Measurements from ENCODE around the gene CDK5R1. TPM values are rescaled to one million over a fixed set of nuclear protein-coding genes. Genes with fewer than 3 reads are reported as not detected.

CDK5R1 gene
- polyA plus RNA-seq, 3 donors, result 0.44 to 1.0 (median 0.48) TPM

DNA sequence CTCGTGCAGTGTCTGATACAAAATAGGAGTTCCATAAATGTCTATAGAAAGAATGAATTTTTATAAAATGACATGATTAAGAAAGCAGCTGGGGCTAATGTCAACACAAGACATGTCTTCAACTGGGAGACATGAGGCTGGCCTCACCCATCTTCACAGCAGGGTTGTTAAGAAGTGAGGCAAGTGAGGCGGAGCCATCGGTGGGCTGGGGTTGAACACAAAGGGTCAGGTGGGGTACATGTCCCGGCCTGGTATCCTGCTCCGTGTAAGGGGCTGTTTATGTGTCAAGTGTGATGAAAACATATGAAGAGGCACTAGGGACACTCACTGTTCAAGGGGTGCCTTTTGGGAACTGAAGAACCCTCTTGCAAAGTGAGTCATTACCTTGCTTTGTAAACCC is 22.1 kb downstream of the CDK5R1 start:
- intact Hi-C loops (cut with micrococcal nuclease), result no loop called here
- no peak for DNase-seq
- Histone ChIP-seq H3K27ac (ENCODE audit: low read depth in 1 of 2, low read length in 2 of 2) (no peak overlapping the region), H3K9me3 (replicated peaks in 1 of 2; ENCODE audit: control insufficient read depth in 1 of 2, insufficient read depth in 1 of 2, low read length in 2 of 2) (no peaks in the 10 kb centered on the region), H3K4me3 (replicated peaks in 1 of 3; ENCODE audit: low read depth in 2 of 3, low read length in 3 of 3) (no peak overlapping the region), H3K27me3 (ENCODE audit: control insufficient read depth in 2 of 2, insufficient read depth in 2 of 2, low read length in 2 of 2) (no peaks in the 10 kb centered on the region), H4K20me1 (ENCODE audit: insufficient read depth, low read length) (no peaks in the 10 kb centered on the region), H3K36me3 (replicated peaks in 1 of 2; ENCODE audit: control insufficient read depth in 1 of 2, insufficient read depth in 2 of 2, low read length in 2 of 2) (no peaks in the 10 kb centered on the region), H3K4me1 (ENCODE audit: control insufficient read depth in 1 of 2, insufficient read depth in 2 of 2, low read length in 2 of 2) (peaks cover 18 to 21% of the 10 kb centered on the region in 2 donors), H3K4me2 (replicated peaks; ENCODE audit: extremely low read depth, low read length, poor library complexity, severe bottlenecking) (no peak overlapping the region), H3K79me2 (ENCODE audit: insufficient read depth, low read length) (no peaks in the 10 kb centered on the region), H2AFZ (ENCODE audit: insufficient read depth, low read depth, low read length, poor library complexity, severe bottlenecking) (no peak overlapping the region), H3K9ac (ENCODE audit: insufficient read depth, low read length, poor library complexity, severe bottlenecking) (no peak overlapping the region)
- Mint-ChIP-seq H3K9me3 (no peaks in the 10 kb centered on the region), H3K27ac (no peak overlapping the region), H3K4me1 (peaks cover 24% of the 10 kb centered on the region), H3K4me3 (no peak overlapping the region), H3K27me3 (ENCODE audit: low read depth in 3 of 3) (peaks cover 3 to 10% (median 5%) of the 10 kb centered on the region in 3 donors), H3K36me3 (no peaks in the 10 kb centered on the region)
- WGBS (ENCODE audit: insufficient coverage), result 98% methylated on average over 5 of the region's 5 CpGs
- TF ChIP-seq, protein P1, sequence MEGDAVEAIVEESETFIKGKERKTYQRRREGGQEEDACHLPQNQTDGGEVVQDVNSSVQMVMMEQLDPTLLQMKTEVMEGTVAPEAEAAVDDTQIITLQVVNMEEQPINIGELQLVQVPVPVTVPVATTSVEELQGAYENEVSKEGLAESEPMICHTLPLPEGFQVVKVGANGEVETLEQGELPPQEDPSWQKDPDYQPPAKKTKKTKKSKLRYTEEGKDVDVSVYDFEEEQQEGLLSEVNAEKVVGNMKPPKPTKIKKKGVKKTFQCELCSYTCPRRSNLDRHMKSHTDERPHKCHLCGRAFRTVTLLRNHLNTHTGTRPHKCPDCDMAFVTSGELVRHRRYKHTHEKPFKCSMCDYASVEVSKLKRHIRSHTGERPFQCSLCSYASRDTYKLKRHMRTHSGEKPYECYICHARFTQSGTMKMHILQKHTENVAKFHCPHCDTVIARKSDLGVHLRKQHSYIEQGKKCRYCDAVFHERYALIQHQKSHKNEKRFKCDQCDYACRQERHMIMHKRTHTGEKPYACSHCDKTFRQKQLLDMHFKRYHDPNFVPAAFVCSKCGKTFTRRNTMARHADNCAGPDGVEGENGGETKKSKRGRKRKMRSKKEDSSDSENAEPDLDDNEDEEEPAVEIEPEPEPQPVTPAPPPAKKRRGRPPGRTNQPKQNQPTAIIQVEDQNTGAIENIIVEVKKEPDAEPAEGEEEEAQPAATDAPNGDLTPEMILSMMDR (IDR thresholded peaks at IDR 0.05), result no peak

DNA sequence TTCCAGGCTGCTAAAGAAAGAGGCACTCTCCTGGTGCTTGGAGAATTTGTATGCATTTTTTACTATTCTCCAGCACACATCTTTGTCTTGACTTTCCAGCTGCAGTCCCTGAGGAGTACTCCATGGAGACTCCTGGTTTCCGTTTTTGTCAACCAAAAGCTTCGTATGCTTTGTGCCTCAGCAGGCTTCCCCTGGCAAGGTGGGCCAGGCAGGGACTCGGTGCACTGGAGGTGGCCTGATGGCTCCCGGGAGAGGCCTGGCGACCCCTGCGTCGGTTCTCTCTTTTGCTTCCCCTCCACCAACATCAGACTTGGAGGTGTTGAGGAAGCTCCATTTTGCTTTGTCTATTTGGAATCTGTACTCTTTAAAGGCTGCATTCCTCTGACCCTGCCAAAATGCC is 23.7 kb downstream of the CDK5R1 start:
- H3K4me1 Mint-ChIP-seq, result peaks cover 8% of the 10 kb centered on the region
- H3K27me3 ChIP-seq (ENCODE audit: control insufficient read depth in 2 of 2, insufficient read depth in 2 of 2, low read length in 2 of 2), result no peaks in the 10 kb centered on the region
- no peak overlapping the region for H3K27ac Mint-ChIP-seq
- no peak overlapping the region for H3K4me2 ChIP-seq (replicated peaks; ENCODE audit: extremely low read depth, low read length, poor library complexity, severe bottlenecking)
- no peak for DNase-seq
- no peaks in the 10 kb centered on the region for H3K36me3 Mint-ChIP-seq
- H3K27ac ChIP-seq (ENCODE audit: low read depth in 1 of 2, low read length in 2 of 2), result no peak overlapping the region
- no peak overlapping the region for H3K4me3 Mint-ChIP-seq
- H3K9ac ChIP-seq (ENCODE audit: insufficient read depth, low read length, poor library complexity, severe bottlenecking), result no peak overlapping the region
- 95% methylated on average over 2 of the region's 7 CpGs for WGBS (ENCODE audit: insufficient coverage)
- H4K20me1 ChIP-seq (ENCODE audit: insufficient read depth, low read length), result no peaks in the 10 kb centered on the region
- no peaks in the 10 kb centered on the region for H3K9me3 ChIP-seq (replicated peaks in 1 of 2; ENCODE audit: control insufficient read depth in 1 of 2, insufficient read depth in 1 of 2, low read length in 2 of 2)
- peaks cover 2 to 5% of the 10 kb centered on the region in 2 donors for H3K4me1 ChIP-seq (ENCODE audit: control insufficient read depth in 1 of 2, insufficient read depth in 2 of 2, low read length in 2 of 2)
- no peaks in the 10 kb centered on the region for H3K9me3 Mint-ChIP-seq
- no peak overlapping the region for H2AFZ ChIP-seq (ENCODE audit: insufficient read depth, low read depth, low read length, poor library complexity, severe bottlenecking)
- H3K36me3 ChIP-seq (replicated peaks in 1 of 2; ENCODE audit: control insufficient read depth in 1 of 2, insufficient read depth in 2 of 2, low read length in 2 of 2), result no peaks in the 10 kb centered on the region
- H3K4me3 ChIP-seq (replicated peaks in 1 of 3; ENCODE audit: low read depth in 2 of 3, low read length in 3 of 3), result no peak overlapping the region
- intact Hi-C loops (cut with micrococcal nuclease), result no loop called here
- peaks cover 3 to 8% (median 5%) of the 10 kb centered on the region in 3 donors for H3K27me3 Mint-ChIP-seq (ENCODE audit: low read depth in 3 of 3)
- TF ChIP-seq, protein P1 (IDR thresholded peaks at IDR 0.05), result no peak
- H3K79me2 ChIP-seq (ENCODE audit: insufficient read depth, low read length), result no peaks in the 10 kb centered on the region

All from CD14-positive monocyte (primary cell).